Measurements from ENCODE around the gene NEDD4L. TPM values are rescaled to one million over a fixed set of nuclear protein-coding genes. Genes with fewer than 3 reads are reported as not detected.

NEDD4L gene
- polyA plus RNA-seq, 1 of the 3 experiments (the other 2 are of a cell fraction), result 13.2 TPM

DNA sequence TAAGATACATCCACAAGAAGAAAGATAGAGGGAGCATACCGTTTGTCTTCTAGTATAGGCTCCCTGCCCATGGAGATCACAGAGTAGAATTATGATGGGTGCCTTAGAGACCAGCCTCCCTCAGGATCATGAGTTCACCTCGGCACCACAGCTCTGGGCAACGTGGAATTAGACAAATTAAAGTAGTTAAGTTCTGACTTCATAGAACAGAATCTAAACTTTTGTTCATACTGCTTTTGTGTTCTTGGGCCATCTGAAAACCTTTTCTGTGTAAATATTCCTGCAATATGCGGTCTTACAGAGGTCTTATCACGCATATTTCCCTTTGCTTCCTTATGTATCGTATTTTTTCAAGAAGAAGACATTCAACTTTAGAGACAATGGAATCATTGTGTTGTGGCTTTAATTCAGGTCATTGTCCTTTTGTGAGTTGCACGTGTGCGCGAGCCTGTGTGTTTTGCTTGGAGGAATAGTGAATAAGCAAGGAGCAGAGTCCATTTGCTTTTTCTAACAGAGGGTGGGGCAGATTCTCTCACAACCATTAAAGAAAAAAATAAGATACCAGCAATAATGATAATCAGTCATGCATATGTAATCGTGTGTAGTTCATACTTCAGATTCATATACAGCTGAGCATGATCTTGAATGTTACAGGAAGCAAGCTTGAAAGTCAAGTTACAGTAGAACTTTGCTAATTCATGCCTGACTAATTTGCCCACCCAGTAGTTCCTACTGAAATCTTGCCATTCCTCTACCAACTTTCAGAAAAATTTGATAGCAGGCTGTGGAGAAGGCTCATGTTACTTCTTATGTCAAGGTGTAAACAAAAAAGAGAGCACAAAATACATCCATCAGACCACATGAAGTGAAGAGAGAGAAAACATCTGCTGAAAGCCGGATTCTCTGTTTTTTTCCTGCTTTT, 243.6 kb downstream of the NEDD4L start:
- 83% methylated on average over 11 of the region's 11 CpGs for WGBS (ENCODE audit: low lambda C conversion rate)
- H3K4me2 ChIP-seq, result no peak overlapping the region
- CTCF ChIA-PET, result no interaction called here

DNA sequence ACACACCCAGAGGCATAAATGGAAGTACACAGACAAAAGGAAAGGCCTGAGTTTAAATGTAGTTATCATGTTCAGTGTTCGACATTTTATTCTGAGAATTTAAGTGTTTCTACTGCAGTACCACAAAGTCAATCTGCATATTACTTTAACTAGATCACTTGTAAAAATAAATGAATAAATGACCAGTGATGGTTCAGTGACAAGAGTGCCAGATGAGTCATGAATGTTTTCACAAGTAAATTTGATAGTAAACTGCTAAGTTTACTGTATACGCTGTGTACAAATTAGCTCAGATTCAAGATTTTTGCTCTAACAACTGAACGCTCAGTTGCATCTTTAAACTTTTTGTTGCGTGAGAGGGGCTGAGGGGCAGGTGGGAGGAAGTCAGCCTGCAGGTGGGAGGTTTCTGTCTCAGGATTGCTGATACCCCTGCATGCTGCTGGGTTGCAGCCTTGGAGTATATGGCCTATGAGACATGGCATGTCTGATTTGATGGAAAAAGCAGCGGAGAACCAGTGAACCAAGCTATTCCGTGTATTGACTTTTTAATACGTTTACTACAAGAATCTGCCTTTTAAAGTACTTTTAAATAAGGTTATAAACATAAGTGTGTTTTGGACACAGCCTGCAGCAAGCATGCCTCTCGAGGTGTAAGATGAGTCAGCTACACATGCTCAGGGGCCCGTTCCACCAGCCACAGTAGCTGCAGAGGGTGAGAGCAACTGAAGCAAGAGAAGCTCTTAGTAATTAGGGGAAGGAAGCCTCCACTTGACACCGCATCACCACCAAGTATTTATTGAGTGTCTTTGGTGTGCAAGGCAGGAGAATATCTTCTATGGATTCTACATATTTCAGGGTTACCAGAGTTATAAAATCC, 245.1 kb downstream of the NEDD4L start:
- no peaks in the 10 kb centered on the region for H3K27me3 ChIP-seq (ENCODE audit: insufficient read depth)
- POLR2A ChIA-PET, result no interaction called here
- no peak overlapping the region for H3K27ac ChIP-seq (ENCODE audit: low read depth in 2 of 2, low read length in 1 of 2)
- H3K36me3 ChIP-seq (replicated peaks in 1 of 2; ENCODE audit: control insufficient read depth in 1 of 2, insufficient read depth in 2 of 2, low read length in 1 of 2), result no peaks in the 10 kb centered on the region
- H3K9me3 ChIP-seq, result no peaks in the 10 kb centered on the region
- H3K4me2 ChIP-seq, result no peak overlapping the region
- H3F3A ChIP-seq (replicated peaks; ENCODE audit: insufficient read depth), result no peaks in the 10 kb centered on the region
- no peak for DNase-seq
- no peaks in the 10 kb centered on the region for H3K79me2 ChIP-seq (ENCODE audit: insufficient read depth)
- H3K9ac ChIP-seq, result no peak overlapping the region
- 80% methylated on average over 10 of the region's 10 CpGs for WGBS (ENCODE audit: low lambda C conversion rate)
- H2AFZ ChIP-seq (ENCODE audit: low read depth), result no peak overlapping the region
- H3K9me2 ChIP-seq, result no peaks in the 10 kb centered on the region
- H4K20me1 ChIP-seq (ENCODE audit: insufficient read depth), result no peaks in the 10 kb centered on the region
- TF ChIP-seq RAD21 (IDR thresholded peaks at IDR 0.05; ENCODE audit: low read length) (no peak), FOXM1 (IDR thresholded peaks at IDR 0.05; ENCODE audit: low read depth) (no peak), FOSL2 (IDR thresholded peaks at IDR 0.05; ENCODE audit: borderline replicate concordance, low read depth) (0 out of 2 replicates have a peak, but pooled peaks have one; percentile 11)
- CTCF ChIA-PET, result interaction anchor here (0.8 kb wide), 1 partner anchor 10 kb away, joined by 3 read pairs; no protein-coding TSS in a partner anchor
- H3K4me3 ChIP-seq (ENCODE audit: low read depth in 2 of 2, low read length in 1 of 2), result no peak overlapping the region
- peaks cover 0 to 16% of the 10 kb centered on the region in 2 experiments; a peak in 1 of 4 replicates for H3K4me1 ChIP-seq (ENCODE audit: control insufficient read depth in 1 of 2, insufficient read depth in 2 of 2, low read depth in 1 of 2, low read length in 1 of 2)

More for the DNA sequence above, 243.6 kb downstream of the NEDD4L start:
- peaks cover 0 to 16% of the 10 kb centered on the region in 2 experiments; a peak in 1 of 4 replicates for H3K4me1 ChIP-seq (ENCODE audit: control insufficient read depth in 1 of 2, insufficient read depth in 2 of 2, low read depth in 1 of 2, low read length in 1 of 2)
- H3K27ac ChIP-seq (ENCODE audit: low read depth in 2 of 2, low read length in 1 of 2), result no peak overlapping the region
- POLR2A ChIA-PET, result no interaction called here
- no peaks in the 10 kb centered on the region for H3K79me2 ChIP-seq (ENCODE audit: insufficient read depth)
- H3F3A ChIP-seq (replicated peaks; ENCODE audit: insufficient read depth), result no peaks in the 10 kb centered on the region
- no peaks in the 10 kb centered on the region for H3K9me2 ChIP-seq
- no peak for TF ChIP-seq RXRA (IDR thresholded peaks at IDR 0.05; ENCODE audit: borderline replicate concordance, low read depth)
- no peak for TF ChIP-seq TEAD4 (IDR thresholded peaks at IDR 0.05; ENCODE audit: borderline replicate concordance, insufficient read depth)
- no peak for TF ChIP-seq FOXJ3 (CRISPR knock-in tag; IDR thresholded peaks at IDR 0.05)
- no peak for TF ChIP-seq NRF1 (IDR thresholded peaks at IDR 0.05; ENCODE audit: low read depth, low read length)
- TF ChIP-seq, protein P1, sequence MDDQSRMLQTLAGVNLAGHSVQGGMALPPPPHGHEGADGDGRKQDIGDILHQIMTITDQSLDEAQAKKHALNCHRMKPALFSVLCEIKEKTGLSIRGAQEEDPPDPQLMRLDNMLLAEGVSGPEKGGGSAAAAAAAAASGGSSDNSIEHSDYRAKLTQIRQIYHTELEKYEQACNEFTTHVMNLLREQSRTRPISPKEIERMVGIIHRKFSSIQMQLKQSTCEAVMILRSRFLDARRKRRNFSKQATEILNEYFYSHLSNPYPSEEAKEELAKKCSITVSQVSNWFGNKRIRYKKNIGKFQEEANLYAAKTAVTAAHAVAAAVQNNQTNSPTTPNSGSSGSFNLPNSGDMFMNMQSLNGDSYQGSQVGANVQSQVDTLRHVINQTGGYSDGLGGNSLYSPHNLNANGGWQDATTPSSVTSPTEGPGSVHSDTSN (IDR thresholded peaks at IDR 0.05), result no peak
- no peak for TF ChIP-seq EZH2phosphoT487 (IDR thresholded peaks at IDR 0.05; ENCODE audit: borderline replicate concordance, low read depth)
- TF ChIP-seq MXI1 (IDR thresholded peaks at IDR 0.05; ENCODE audit: low read depth, low read length), result no peak
- no peak for TF ChIP-seq TCF12 (IDR thresholded peaks at IDR 0.05)
- TF ChIP-seq NFIC (IDR thresholded peaks at IDR 0.05; ENCODE audit: borderline replicate concordance), result no peak
- no peak overlapping the region for H3K4me3 ChIP-seq (ENCODE audit: low read depth in 2 of 2, low read length in 1 of 2)
- H3K36me3 ChIP-seq (replicated peaks in 1 of 2; ENCODE audit: control insufficient read depth in 1 of 2, insufficient read depth in 2 of 2, low read length in 1 of 2), result no peaks in the 10 kb centered on the region
- DNase-seq, result no peak
- no peaks in the 10 kb centered on the region for H3K27me3 ChIP-seq (ENCODE audit: insufficient read depth)
- H3K9ac ChIP-seq, result no peak overlapping the region
- no peaks in the 10 kb centered on the region for H3K9me3 ChIP-seq
- H2AFZ ChIP-seq (ENCODE audit: low read depth), result no peak overlapping the region
- H4K20me1 ChIP-seq (ENCODE audit: insufficient read depth), result no peaks in the 10 kb centered on the region

All from SK-N-SH (cell line).